Activated CD4-positive, alpha-beta T cell treated with anti-CD3 and anti-CD28 coated beads for 36 hours (primary cell): Measurements from ENCODE around the gene C6orf132. TPM values are rescaled to one million over a fixed set of nuclear protein-coding genes. Genes with fewer than 3 reads are reported as not detected.
A peak's percentile ranks its signal among the peaks of the same experiment; 100 is the strongest.

Experiments
- ATAC-seq: fragments of 200-7000 bp; cut with Tn5 transposase; one replicate; pipeline ENCODE4 v1.10.0; 2021; ENCODE audit warnings: mild to moderate bottlenecking, moderate library complexity
- CTCF ChIA-PET: fragments of 350-600 bp; sonication (Branson Sonifier 250); formaldehyde crosslinking; loops from one replicate; lab custom pipeline; 2021; ENCODE audit warnings: antibody characterized with exemption; lab: Charles Lee
- POLR2A ChIA-PET: fragments of 350-600 bp; sonication (Branson Sonifier 250); formaldehyde crosslinking; loops from one replicate; lab custom pipeline; 2021; ENCODE audit warnings: antibody characterized with exemption, inconsistent platforms; lab: Charles Lee
- DNase-seq: peaks from one replicate; pipeline ENCODE4 v3.0.0-alpha.2; 2020
- H3K27ac Mint-ChIP-seq: one replicate; pipeline ENCODE4 v1.8.0; 2021; ENCODE audit warnings: mixed read lengths
- H3K27me3 Mint-ChIP-seq: one replicate; pipeline ENCODE4 v1.8.0; 2021; ENCODE audit warnings: mixed read lengths
- H3K36me3 Mint-ChIP-seq: one replicate; pipeline ENCODE4 v1.8.0; 2021; ENCODE audit warnings: low read depth, mixed read lengths
- H3K4me1 Mint-ChIP-seq: one replicate; pipeline ENCODE4 v1.8.0; 2021; ENCODE audit warnings: mixed read lengths
- H3K4me3 Mint-ChIP-seq: one replicate; pipeline ENCODE4 v1.8.0; 2021; ENCODE audit warnings: mild to moderate bottlenecking, moderate library complexity, mixed read lengths
- H3K9me3 Mint-ChIP-seq: one replicate; pipeline ENCODE4 v1.8.0; 2021; ENCODE audit warnings: low read depth, mixed read lengths
- intact Hi-C, 2 experiments: fragments of 100-400 bp; cut with DNase I in 1 of 2; cut with micrococcal nuclease in 1 of 2; formaldehyde crosslinking; loops; one replicate each; pipeline versions ENCODE4 v1.14.2 to v1.15.1; 2022 to 2024; cut with DNase I, micrococcal nuclease
- total RNA-seq, 2 experiments: library from RNA; stranded (reverse); gene quantifications; one replicate each; pipeline ENCODE4 v1.2.3, GENCODE V29; 2021

C6orf132 gene
- total RNA-seq, 2 experiments from 2014 or later = 0.14 TPM

- DNase-seq = no peak
- ATAC-seq = no peak
- Mint-ChIP-seq H3K36me3 (no peaks in the 10 kb centered on the region), H3K4me3 (no peak overlapping the region), H3K27ac (no peak overlapping the region), H3K9me3 (no peaks in the 10 kb centered on the region), H3K27me3 (peaks cover 14% of the 10 kb centered on the region), H3K4me1 (peaks cover 3% of the 10 kb centered on the region)
- intact Hi-C loops = no loop called here
- CTCF ChIA-PET = interaction anchor here (0.6 to 1.1 kb wide), 2 partner anchors 43 to 96 kb away, joined by 3 read pairs; no protein-coding TSS in a partner anchor
- POLR2A ChIA-PET = no interaction called here
Measured at GRCh38 chr6:42147138-42147562, 4.7 kb upstream of the C6orf132 start.

DNA sequence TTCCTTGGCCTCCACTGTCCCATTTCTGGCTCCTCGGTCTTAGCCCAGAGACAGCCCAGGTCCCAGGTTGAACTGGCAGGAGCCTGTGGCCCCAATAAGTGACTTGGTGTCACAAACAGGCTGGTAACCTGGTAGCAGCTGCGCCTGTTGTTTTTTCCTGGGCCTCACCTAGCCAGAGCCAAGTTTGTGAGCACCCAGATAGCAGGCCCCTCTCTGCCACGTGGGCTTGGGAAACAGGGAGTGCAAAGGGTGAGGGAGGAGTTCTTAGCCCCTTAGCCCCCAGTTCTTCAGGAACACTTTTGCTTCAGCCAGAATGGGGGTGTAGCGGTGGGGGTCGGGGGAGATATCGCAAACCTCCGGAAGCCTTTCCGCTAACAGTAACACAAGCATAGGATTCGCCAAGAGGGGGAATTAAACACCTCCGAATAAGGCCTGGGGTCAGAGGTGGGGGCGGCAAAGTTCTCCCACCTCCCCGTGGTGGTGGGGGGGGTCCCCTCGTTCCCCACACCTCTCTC, 760 bp downstream of the C6orf132 start:
- Mint-ChIP-seq H3K9me3 (no peaks in the 10 kb centered on the region), H3K4me1 (peaks cover 11% of the 10 kb centered on the region)

DNA sequence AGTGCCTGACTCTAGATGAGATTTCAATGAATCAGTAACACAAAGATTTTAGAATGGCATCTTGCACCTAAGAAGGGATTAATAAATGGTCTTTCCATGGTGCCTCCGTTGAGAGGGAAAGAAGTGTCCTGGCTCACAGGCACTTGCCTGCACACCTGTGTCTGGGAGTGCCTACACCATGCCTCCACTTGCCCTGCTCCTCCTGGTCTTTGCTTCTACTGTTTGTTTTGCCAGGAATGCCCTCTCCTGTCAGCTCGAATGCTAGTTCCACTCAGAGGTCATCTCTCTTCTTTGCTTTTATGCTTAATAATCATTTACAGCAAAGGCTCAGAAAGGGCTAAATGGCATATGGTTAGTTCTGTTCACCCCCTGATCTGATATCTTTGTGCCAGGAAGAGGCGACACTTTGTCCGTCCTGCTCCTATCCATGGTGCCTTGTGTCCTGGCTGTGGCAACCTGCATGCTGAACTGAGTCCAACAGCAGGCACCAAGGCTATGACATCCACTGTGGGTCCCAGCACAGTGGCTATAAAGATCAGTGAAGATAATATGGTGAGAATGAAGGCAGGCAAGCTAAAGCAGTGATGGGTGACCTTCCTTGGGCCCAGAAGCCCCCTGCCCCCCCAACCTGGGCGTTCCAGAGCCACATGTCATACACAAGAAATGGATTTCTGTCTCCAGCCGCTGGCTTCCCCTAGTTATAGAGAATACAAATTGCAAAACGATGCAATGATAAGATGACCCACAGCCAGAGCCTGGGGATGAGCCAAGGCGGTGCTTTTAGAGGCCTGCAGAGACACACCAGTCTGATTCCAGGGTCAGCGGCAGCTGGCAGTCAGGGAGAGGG, 1.4 kb downstream of the C6orf132 start:
- ATAC-seq (no peak), DNase-seq (no peak)
- Mint-ChIP-seq H3K9me3 (no peaks in the 10 kb centered on the region), H3K4me3 (no peak overlapping the region), H3K36me3 (no peaks in the 10 kb centered on the region), H3K27ac (no peak overlapping the region), H3K27me3 (peaks cover 35% of the 10 kb centered on the region), H3K4me1 (peaks cover 15% of the 10 kb centered on the region)
- ChIA-PET POLR2A (no interaction called here), CTCF (no interaction called here)
- intact Hi-C loops = no loop called here

More for the DNA sequence above, 760 bp downstream of the C6orf132 start:
- H3K36me3 Mint-ChIP-seq = no peaks in the 10 kb centered on the region
- no peak overlapping the region for H3K27ac Mint-ChIP-seq
- ChIA-PET CTCF (no interaction called here), POLR2A (no interaction called here)
- intact Hi-C loops = no loop called here
- H3K4me3 Mint-ChIP-seq = no peak overlapping the region
- DNase-seq (no peak), ATAC-seq (no peak)
- peaks cover 35% of the 10 kb centered on the region for H3K27me3 Mint-ChIP-seq

DNA sequence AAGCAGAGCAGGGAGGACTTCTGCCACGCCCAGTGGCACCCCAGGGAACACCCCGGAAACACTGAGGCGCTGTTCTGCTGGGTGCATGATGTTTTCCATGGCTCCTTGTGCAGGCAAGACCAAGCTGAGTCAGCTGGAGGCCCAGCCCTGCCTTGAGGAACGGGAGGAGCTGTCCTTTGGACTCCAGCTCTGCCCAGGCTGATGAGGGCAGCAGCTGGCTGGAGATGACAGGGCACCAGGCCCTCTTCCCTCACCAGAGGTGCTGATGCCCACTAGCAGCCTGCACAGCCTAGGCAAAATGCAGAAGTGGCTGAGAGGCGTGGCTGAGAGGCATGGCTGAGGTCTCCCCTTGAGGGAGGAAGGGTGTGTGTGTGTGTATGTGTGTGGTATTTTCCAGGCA, 2.4 kb downstream of the C6orf132 start:
- CTCF ChIA-PET = interaction anchor here (1.0 kb wide), 1 partner anchor 392 kb away, joined by 3 read pairs; no protein-coding TSS in a partner anchor
- intact Hi-C loops = no loop called here
- DNase-seq (no peak), ATAC-seq (no peak)
- Mint-ChIP-seq H3K36me3 (no peaks in the 10 kb centered on the region), H3K27me3 (peaks cover 33% of the 10 kb centered on the region), H3K4me3 (no peak overlapping the region), H3K27ac (no peak overlapping the region), H3K9me3 (no peaks in the 10 kb centered on the region), H3K4me1 (peaks cover 15% of the 10 kb centered on the region)
- POLR2A ChIA-PET = no interaction called here

DNA sequence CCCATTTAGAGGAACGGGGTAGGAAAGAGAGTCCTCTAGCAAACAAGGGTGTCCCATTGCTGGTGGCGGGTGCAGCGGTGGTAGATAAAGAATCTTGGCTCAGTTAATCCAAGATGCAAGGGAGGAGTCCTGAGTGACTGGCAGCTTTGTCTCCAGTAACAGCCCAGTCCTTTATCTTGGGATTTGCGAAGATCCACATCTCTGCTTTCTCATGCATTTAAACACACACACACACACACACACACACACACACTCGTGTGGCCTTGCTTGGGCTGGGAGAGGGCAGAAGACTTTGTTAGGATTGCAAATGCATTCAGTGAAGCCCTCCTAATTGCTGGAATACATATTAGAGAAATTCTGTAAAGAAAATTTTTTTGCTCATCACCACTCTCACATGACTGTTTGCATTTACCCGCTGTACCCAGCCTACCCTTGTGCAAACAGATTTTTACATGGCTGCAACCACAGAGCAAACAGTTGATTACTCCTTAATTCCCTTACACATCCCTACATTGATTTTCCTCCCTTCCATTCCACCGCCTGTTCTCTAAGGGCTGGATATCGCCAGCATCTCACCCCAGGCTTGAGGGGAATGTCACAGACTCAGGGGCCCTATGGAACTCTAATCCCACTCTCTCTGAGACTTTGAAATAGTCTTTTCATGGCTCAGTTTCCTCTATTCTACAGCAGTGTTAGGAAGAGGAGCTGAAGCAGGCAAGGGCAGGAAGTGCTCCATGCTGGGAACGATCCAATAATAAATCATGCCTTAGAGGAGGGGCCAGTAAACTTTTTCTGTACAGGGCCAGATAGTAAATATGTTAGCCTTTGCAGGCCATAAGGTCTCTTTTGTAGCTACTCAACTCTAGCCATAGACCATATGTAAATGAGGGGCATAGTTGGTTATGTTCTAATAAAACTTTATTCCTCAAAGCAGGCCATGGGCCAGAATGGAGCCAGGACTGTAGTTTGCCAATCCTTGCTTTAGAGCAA, 3.5 kb downstream of the C6orf132 start:
- Mint-ChIP-seq H3K27ac (no peak overlapping the region), H3K4me3 (no peak overlapping the region), H3K27me3 (peaks cover 31% of the 10 kb centered on the region), H3K36me3 (no peaks in the 10 kb centered on the region), H3K4me1 (peaks cover 15% of the 10 kb centered on the region), H3K9me3 (no peaks in the 10 kb centered on the region)
- intact Hi-C loops = no loop called here
- no peak for DNase-seq
- ChIA-PET CTCF (interaction anchor here (1.0 to 1.2 kb wide), 2 partner anchors 35 to 393 kb away, joined by 3 read pairs; no protein-coding TSS in a partner anchor), POLR2A (no interaction called here)
- ATAC-seq = no peak

- Mint-ChIP-seq H3K27ac (no peak overlapping the region), H3K27me3 (peaks cover 25% of the 10 kb centered on the region), H3K36me3 (no peaks in the 10 kb centered on the region), H3K4me1 (peaks cover 15% of the 10 kb centered on the region), H3K4me3 (no peak overlapping the region), H3K9me3 (no peaks in the 10 kb centered on the region)
- ChIA-PET POLR2A (no interaction called here), CTCF (interaction anchor here (1.2 to 1.5 kb wide), 3 partner anchors 24 to 34 kb away, joined by 3 to 4 read pairs (median 3); no protein-coding TSS in a partner anchor)
- no peak for ATAC-seq
- intact Hi-C loops = no loop called here
- no peak for DNase-seq
Measured at GRCh38 chr6:42138190-42138589, 4.2 kb downstream of the C6orf132 start.

- Mint-ChIP-seq H3K27me3 (peaks cover 20% of the 10 kb centered on the region), H3K4me1 (peaks cover 12% of the 10 kb centered on the region), H3K4me3 (no peak overlapping the region), H3K27ac (no peak overlapping the region), H3K9me3 (no peaks in the 10 kb centered on the region), H3K36me3 (no peaks in the 10 kb centered on the region)
- CTCF ChIA-PET = interaction anchor here (0.6 to 1.5 kb wide), 14 partner anchors 12 to 290 kb away, joined by 3 to 4 read pairs (median 3); partner anchors contain the start of gene MRPS10
- POLR2A ChIA-PET = interaction anchor here (0.6 to 0.7 kb wide), 2 partner anchors 87 to 207 kb away, joined by 3 read pairs; no protein-coding TSS in a partner anchor
- DNase-seq (no peak), ATAC-seq (no peak)
- intact Hi-C loops = loop anchor here in 1 of 2 experiments (2.0 kb wide), 1 partner anchor 30 kb away; no protein-coding TSS in a partner anchor
Measured at GRCh38 chr6:42137194-42137753, 5.1 kb downstream of the C6orf132 start.

DNA sequence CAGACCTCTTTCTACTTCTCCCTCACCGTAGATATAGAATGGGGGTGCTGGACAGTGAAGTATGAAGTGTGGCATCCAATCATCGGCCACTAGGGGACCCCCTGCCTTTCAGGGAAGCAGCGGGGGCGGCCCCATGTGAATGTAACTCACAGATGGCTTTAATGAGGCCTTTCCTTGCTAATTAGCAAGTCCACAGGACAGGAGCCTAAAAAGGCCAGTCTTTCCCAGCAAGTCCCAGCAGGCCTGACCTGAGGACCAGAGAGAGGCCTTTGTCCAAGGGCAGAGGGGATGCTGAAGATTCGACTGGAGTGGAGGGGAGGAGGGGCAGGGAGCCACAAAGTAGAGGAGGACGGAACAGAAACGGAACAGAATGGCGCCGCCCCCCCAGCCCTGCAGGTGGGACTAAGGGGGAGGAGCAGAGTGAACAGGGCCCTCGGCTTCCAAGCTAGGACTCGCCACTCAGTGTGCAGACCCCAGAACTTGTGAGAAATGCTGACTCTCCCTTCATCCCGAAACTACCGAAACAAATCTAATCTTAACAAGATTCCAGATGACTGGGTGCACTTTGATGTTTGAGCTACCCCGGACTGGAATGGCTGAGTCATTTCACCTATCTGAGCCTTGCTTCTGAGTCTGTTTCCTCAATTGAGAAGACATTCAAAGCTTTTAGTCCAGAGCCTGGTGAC, 5.8 kb downstream of the C6orf132 start:
- Mint-ChIP-seq H3K27ac (no peak overlapping the region), H3K9me3 (no peaks in the 10 kb centered on the region), H3K27me3 (peaks cover 20% of the 10 kb centered on the region), H3K36me3 (no peaks in the 10 kb centered on the region), H3K4me3 (no peak overlapping the region), H3K4me1 (peaks cover 12% of the 10 kb centered on the region)
- DNase-seq = peak; percentile 61
- intact Hi-C loops = loop anchor here in 1 of 2 experiments (2.0 kb wide), 1 partner anchor 30 kb away; no protein-coding TSS in a partner anchor
- ChIA-PET CTCF (interaction anchor here (0.6 to 1.5 kb wide), 13 partner anchors 13 to 289 kb away, joined by 3 to 4 read pairs (median 3); partner anchors contain the start of gene MRPS10), POLR2A (interaction anchor here (0.6 to 0.7 kb wide), 2 partner anchors 87 to 206 kb away, joined by 3 read pairs; no protein-coding TSS in a partner anchor)
- ATAC-seq = peak; percentile 84

DNA sequence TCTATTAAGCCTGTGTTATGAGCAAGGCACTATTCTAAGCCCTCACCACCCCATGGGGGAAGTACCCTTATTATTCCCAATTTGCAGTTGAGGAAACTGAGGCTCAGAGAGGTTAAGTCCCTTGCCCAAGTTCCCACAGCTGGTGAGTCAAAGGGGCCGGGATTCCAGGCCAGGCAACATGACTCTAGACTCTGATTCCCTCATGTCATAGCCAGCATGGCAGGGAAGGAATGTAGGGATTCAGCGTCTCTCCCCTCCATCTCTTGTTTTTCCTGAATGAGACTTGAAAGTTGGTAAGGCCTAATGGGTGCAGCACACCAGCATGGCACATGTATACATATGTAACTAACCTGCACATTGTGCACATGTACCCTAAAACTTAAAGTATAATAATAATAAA, 6.7 kb downstream of the C6orf132 start:
- ChIA-PET CTCF (interaction anchor here (1.0 kb wide), 1 partner anchor 79 kb away, joined by 3 read pairs; no protein-coding TSS in a partner anchor), POLR2A (interaction anchor here (0.6 kb wide), 1 partner anchor 1070 kb away, joined by 9 read pairs; no protein-coding TSS in a partner anchor)
- no peak for ATAC-seq
- Mint-ChIP-seq H3K27me3 (peaks cover 11% of the 10 kb centered on the region), H3K4me1 (peaks cover 12% of the 10 kb centered on the region), H3K9me3 (no peaks in the 10 kb centered on the region), H3K36me3 (no peaks in the 10 kb centered on the region), H3K4me3 (no peak overlapping the region), H3K27ac (no peak overlapping the region)
- DNase-seq = no peak
- intact Hi-C loops = loop anchor here in 1 of 2 experiments (2.0 kb wide), 1 partner anchor 31 kb away; no protein-coding TSS in a partner anchor

GRCh38 chr6:42135161-42135560, 7.3 kb downstream of the C6orf132 start:
- Mint-ChIP-seq H3K36me3 (no peaks in the 10 kb centered on the region), H3K9me3 (no peaks in the 10 kb centered on the region), H3K4me3 (no peak overlapping the region), H3K27ac (no peak overlapping the region), H3K4me1 (peaks cover 12% of the 10 kb centered on the region), H3K27me3 (peaks cover 6% of the 10 kb centered on the region)
- ChIA-PET CTCF (interaction anchor here (0.5 to 1.0 kb wide), 2 partner anchors 40 to 79 kb away, joined by 3 read pairs; no protein-coding TSS in a partner anchor), POLR2A (interaction anchor here (0.6 kb wide), 1 partner anchor 1070 kb away, joined by 9 read pairs; no protein-coding TSS in a partner anchor)
- no peak for ATAC-seq
- intact Hi-C loops = no loop called here
- no peak for DNase-seq
